ENCODE data around the gene NACC2. TPM values are rescaled to one million over a fixed set of nuclear protein-coding genes. Genes with fewer than 3 reads are reported as not detected.

NACC2 gene
- total RNA-seq, 1 donor from 2014 or later, result 41.4 TPM

GRCh38 chr9:135987838-135988404 lies 107.2 kb downstream of the NACC2 start:
- no peak for DNase-seq (ENCODE audit: low spot score)

GRCh38 chr9:135986605-135987004 lies 108.5 kb downstream of the NACC2 start:
- no peak for DNase-seq (ENCODE audit: low spot score)

GRCh38 chr9:135985889-135986288 lies 109.2 kb downstream of the NACC2 start:
- no peak for DNase-seq (ENCODE audit: low spot score)

GRCh38 chr9:135985459-135985774 lies 109.7 kb downstream of the NACC2 start:
- DNase-seq (ENCODE audit: low spot score), result no peak

- DNase-seq (ENCODE audit: low spot score), result no peak
Measured at GRCh38 chr9:135984072-135984710, 110.9 kb downstream of the NACC2 start.

GRCh38 chr9:135983208-135984071 lies 111.6 kb downstream of the NACC2 start:
- no peak for DNase-seq (ENCODE audit: low spot score)

GRCh38 chr9:135982499-135983207 lies 112.4 kb downstream of the NACC2 start:
- DNase-seq (ENCODE audit: low spot score), result no peak

GRCh38 chr9:135980926-135981630 lies 114.0 kb downstream of the NACC2 start:
- no peak for DNase-seq (ENCODE audit: low spot score)

GRCh38 chr9:135979547-135980166 lies 115.4 kb downstream of the NACC2 start:
- no peak for DNase-seq (ENCODE audit: low spot score)

GRCh38 chr9:135978642-135979546 lies 116.2 kb downstream of the NACC2 start:
- DNase-seq (ENCODE audit: low spot score), result no peak

- DNase-seq (ENCODE audit: low spot score), result no peak
Measured at GRCh38 chr9:135976944-135977343, 118.1 kb downstream of the NACC2 start.

GRCh38 chr9:135976531-135976930 lies 118.6 kb downstream of the NACC2 start:
- DNase-seq (ENCODE audit: low spot score), result no peak

- DNase-seq (ENCODE audit: low spot score), result no peak
Measured at GRCh38 chr9:135975834-135976233, 119.3 kb downstream of the NACC2 start.

- DNase-seq (ENCODE audit: low spot score), result no peak
Measured at GRCh38 chr9:135974220-135974573, 120.9 kb downstream of the NACC2 start.

GRCh38 chr9:135973277-135974219 lies 121.5 kb downstream of the NACC2 start:
- no peak for DNase-seq (ENCODE audit: low spot score)

GRCh38 chr9:135971892-135972291 lies 123.2 kb downstream of the NACC2 start:
- DNase-seq (ENCODE audit: low spot score), result no peak

- no peak for DNase-seq (ENCODE audit: low spot score)
Measured at GRCh38 chr9:135971111-135971766, 123.8 kb downstream of the NACC2 start.

All from mesenteric fat pad (tissue), 1 donor.